ENCODE data around the gene ELSPBP1. TPM values are rescaled to one million over a fixed set of nuclear protein-coding genes. Genes with fewer than 3 reads are reported as not detected.

Gene ELSPBP1
- total RNA-seq, 1 donor from 2014 or later = not detected

GRCh38 chr19:48053856-48054255 lies 59.4 kb downstream of the ELSPBP1 start:
- no peak overlapping the region for H3K27ac Mint-ChIP-seq
- DNase-seq (ENCODE audit: low spot score, unreplicated experiment) = no peak
- H3K9me3 Mint-ChIP-seq (ENCODE audit: low read depth) = no peaks in the 10 kb centered on the region
- no peak overlapping the region for H3K4me3 Mint-ChIP-seq (ENCODE audit: low read depth)
- TF ChIP-seq, protein P1, sequence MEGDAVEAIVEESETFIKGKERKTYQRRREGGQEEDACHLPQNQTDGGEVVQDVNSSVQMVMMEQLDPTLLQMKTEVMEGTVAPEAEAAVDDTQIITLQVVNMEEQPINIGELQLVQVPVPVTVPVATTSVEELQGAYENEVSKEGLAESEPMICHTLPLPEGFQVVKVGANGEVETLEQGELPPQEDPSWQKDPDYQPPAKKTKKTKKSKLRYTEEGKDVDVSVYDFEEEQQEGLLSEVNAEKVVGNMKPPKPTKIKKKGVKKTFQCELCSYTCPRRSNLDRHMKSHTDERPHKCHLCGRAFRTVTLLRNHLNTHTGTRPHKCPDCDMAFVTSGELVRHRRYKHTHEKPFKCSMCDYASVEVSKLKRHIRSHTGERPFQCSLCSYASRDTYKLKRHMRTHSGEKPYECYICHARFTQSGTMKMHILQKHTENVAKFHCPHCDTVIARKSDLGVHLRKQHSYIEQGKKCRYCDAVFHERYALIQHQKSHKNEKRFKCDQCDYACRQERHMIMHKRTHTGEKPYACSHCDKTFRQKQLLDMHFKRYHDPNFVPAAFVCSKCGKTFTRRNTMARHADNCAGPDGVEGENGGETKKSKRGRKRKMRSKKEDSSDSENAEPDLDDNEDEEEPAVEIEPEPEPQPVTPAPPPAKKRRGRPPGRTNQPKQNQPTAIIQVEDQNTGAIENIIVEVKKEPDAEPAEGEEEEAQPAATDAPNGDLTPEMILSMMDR (IDR thresholded peaks at IDR 0.05; ENCODE audit: unreplicated experiment) = no peak
- no peaks in the 10 kb centered on the region for H3K36me3 Mint-ChIP-seq (ENCODE audit: insufficient read depth)
- H3K27me3 Mint-ChIP-seq = peaks cover under 1% of the 10 kb centered on the region
- no peaks in the 10 kb centered on the region for H3K4me1 Mint-ChIP-seq (ENCODE audit: low read depth)

DNA sequence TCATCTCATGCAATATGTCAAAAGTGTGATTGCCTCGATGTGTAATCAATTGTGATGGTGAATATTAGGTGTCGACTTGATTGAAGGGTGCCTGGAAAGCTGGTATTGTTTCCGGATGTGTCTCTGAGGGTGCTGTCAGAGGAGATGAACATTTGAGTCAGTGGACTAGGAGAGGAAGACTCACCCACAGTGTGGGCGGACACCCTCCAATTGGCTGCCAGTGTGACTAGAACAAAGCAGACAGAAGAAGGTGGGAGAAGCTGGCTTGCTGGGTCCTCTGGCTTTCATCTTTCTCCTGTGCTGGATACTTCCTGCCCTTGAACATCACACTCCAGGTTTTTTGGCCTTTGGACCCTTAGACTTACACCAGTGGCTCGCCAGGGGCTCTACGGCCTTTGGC lies 64.9 kb downstream of the ELSPBP1 start:
- Mint-ChIP-seq H3K4me3 (ENCODE audit: low read depth) (no peak overlapping the region), H3K27me3 (peaks cover 18% of the 10 kb centered on the region), H3K9me3 (ENCODE audit: low read depth) (no peaks in the 10 kb centered on the region), H3K36me3 (ENCODE audit: insufficient read depth) (no peaks in the 10 kb centered on the region), H3K4me1 (ENCODE audit: low read depth) (no peaks in the 10 kb centered on the region), H3K27ac (no peak overlapping the region)
- DNase-seq (ENCODE audit: low spot score, unreplicated experiment) = no peak
- TF ChIP-seq, protein P1 (IDR thresholded peaks at IDR 0.05; ENCODE audit: unreplicated experiment) = no peak

GRCh38 chr19:48060381-48060780 lies 65.9 kb downstream of the ELSPBP1 start:
- Mint-ChIP-seq H3K9me3 (ENCODE audit: low read depth) (no peaks in the 10 kb centered on the region), H3K36me3 (ENCODE audit: insufficient read depth) (no peaks in the 10 kb centered on the region), H3K4me3 (ENCODE audit: low read depth) (no peak overlapping the region), H3K27me3 (peaks cover 18% of the 10 kb centered on the region), H3K27ac (no peak overlapping the region), H3K4me1 (ENCODE audit: low read depth) (no peaks in the 10 kb centered on the region)
- DNase-seq (ENCODE audit: low spot score, unreplicated experiment) = no peak
- TF ChIP-seq, protein P1 (IDR thresholded peaks at IDR 0.05; ENCODE audit: unreplicated experiment) = no peak

DNA sequence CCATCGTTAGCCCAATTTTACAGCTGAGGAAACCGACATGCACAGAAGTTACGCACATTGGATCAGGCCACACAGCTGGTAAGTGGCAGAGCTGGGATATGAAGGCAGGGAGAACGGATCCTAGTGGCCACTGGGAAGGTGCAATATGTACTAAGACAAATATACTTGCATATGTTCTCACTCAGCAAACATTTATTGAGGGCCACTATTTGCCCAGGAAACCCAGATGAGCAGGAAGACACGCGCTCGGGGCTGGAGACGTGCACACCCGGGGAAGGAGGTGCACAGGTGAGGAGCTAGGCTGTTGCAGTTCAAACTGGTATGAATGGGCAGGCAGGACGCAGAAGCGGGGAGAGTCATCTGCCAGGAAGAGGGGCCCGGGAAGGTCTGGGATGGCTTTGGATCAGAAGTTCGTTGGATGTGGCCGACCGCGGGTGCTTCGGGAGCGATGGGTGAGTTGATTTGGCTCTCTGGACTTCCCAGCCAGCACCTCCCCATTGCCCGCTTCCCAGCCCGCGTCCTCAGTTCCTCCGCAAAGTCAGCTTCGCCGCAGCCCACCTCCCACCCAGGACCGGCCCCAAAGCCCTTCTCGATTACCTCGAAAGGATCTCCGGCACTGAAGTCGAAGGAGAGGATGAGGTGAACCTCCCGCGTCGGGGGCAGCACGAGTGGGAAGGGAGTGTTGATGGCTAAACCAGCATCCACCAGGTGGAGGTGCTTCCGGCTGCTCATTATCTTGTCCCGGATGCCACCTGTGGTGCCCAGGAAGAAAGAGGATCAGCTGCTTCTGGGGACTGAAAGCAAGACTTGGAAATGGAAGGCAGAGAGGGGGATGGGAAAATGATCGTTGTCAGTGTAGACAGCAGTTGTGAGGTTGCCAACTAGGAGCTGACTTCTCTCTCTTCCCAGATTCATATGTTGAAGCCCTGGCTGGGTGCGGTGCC lies 67.2 kb downstream of the ELSPBP1 start:
- Mint-ChIP-seq H3K4me1 (ENCODE audit: low read depth) (no peaks in the 10 kb centered on the region), H3K4me3 (ENCODE audit: low read depth) (no peak overlapping the region), H3K9me3 (ENCODE audit: low read depth) (no peaks in the 10 kb centered on the region), H3K36me3 (ENCODE audit: insufficient read depth) (no peaks in the 10 kb centered on the region), H3K27ac (no peak overlapping the region), H3K27me3 (peaks cover 18% of the 10 kb centered on the region)
- no peak for DNase-seq (ENCODE audit: low spot score, unreplicated experiment)
- TF ChIP-seq, protein P1 (IDR thresholded peaks at IDR 0.05; ENCODE audit: unreplicated experiment) = no peak

- no peak for DNase-seq (ENCODE audit: low spot score, unreplicated experiment)
- TF ChIP-seq, protein P1 (IDR thresholded peaks at IDR 0.05; ENCODE audit: unreplicated experiment) = no peak
- peaks cover 21% of the 10 kb centered on the region for H3K27me3 Mint-ChIP-seq
- H3K4me3 Mint-ChIP-seq (ENCODE audit: low read depth) = no peak overlapping the region
- no peaks in the 10 kb centered on the region for H3K9me3 Mint-ChIP-seq (ENCODE audit: low read depth)
- no peaks in the 10 kb centered on the region for H3K4me1 Mint-ChIP-seq (ENCODE audit: low read depth)
- H3K27ac Mint-ChIP-seq = no peak overlapping the region
- no peaks in the 10 kb centered on the region for H3K36me3 Mint-ChIP-seq (ENCODE audit: insufficient read depth)
These were observed 70.1 kb downstream of the ELSPBP1 start for GRCh38 chr19:48064509-48064908.

Measured in progenitor cell of endocrine pancreas (in vitro differentiated cells).